ENCODE data around the gene MPHOSPH9.
"Not testable (repeated sequence)": the region's sequence is repeated elsewhere in the genome, so short reads cannot be mapped to it uniquely, and the experiment has no call there.

Gene MPHOSPH9

DNA sequence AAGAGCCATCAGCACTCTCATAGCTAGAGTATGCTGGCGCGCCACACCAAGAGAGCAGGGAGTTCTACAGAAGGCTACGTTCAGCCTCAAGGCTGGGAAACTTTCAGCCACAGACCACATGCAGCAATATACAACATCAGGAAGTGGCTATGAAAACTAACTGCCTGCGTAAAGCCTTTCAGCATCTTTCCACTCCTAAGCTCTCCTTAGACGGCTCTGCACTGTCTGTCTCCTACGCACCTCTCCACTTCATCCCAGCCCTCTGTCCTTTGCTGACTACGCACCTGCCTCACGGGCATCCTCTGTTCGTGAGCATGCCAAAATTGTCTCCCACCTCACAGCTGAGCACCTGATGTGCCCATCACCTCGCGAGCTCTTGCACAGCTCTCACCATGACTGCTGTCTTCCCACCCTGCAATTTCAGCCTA lies 9.7 kb downstream of the MPHOSPH9 start:
- no peak for DNase-seq

GRCh38 chr12:123207815-123208214 lies 25.1 kb downstream of the MPHOSPH9 start:
- not testable (repeated sequence) for DNase-seq

GRCh38 chr12:123206794-123207193 lies 26.1 kb downstream of the MPHOSPH9 start:
- DNase-seq = not testable (repeated sequence)

GRCh38 chr12:123200414-123200813 lies 32.5 kb downstream of the MPHOSPH9 start:
- DNase-seq = no peak

DNA sequence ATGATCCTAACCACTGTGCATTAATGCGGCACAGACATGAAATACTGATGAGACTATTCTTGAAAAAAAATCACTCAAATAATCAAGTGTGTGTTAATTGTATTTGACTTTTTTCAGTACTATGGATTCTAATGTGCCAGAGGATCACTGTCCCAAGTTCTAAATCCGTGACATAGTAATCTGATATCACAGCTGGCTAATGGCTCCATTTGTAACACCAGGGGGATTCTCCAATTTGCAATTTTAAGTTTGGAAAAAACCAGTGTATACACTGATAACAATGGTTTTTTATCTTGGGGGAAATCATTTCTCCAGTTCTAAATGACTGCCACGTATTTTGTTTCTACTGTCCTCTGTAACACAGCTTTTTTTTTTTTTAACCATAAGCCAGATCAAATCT lies 33.0 kb downstream of the MPHOSPH9 start:
- DNase-seq = no peak

DNA sequence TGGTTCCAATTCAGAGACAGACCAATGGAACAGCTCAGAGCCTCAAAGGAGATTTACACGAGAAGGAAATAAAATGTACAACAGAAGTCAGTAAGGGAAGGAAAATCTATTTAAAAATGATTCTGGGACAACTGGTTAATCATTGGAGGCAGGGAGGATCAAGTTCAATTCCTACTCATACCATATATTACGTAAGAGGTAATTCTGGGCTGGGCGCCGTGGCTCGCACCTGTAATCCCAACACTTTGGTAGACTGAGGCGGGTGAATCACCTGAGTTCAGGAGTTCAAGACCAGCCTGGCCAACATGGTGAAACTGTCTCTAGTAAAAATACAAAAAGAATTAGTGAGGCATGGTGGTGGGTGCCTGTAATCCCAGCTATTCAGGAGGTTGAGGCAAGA lies 45.3 kb downstream of the MPHOSPH9 start:
- DNase-seq = no peak

GRCh38 chr12:123180171-123180570 lies 52.8 kb downstream of the MPHOSPH9 start:
- DNase-seq = no peak

- DNase-seq = no peak
Measured at GRCh38 chr12:123171967-123172366, 61.0 kb downstream of the MPHOSPH9 start.

- DNase-seq = no peak
Measured at GRCh38 chr12:123167329-123167728, 65.6 kb downstream of the MPHOSPH9 start.

DNA sequence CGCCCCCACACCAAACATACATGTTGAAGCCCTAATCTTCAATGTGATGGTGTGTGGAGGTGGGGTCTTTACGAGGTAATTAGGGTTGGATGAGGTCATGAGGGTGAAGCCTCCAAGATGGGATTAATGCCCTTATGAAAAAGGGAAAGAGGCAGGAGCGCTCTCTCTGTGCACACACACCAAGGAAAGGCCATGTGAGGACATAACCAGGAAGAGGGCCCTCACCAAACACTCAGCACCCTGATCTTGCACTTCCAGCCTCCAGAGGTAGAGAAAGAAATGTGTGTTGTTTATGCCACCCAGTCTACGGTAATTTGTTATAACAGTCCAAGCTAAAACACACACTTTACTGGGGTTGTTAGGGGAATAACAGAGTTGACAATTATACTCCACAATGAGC lies 67.4 kb downstream of the MPHOSPH9 start:
- no peak for DNase-seq

DNA sequence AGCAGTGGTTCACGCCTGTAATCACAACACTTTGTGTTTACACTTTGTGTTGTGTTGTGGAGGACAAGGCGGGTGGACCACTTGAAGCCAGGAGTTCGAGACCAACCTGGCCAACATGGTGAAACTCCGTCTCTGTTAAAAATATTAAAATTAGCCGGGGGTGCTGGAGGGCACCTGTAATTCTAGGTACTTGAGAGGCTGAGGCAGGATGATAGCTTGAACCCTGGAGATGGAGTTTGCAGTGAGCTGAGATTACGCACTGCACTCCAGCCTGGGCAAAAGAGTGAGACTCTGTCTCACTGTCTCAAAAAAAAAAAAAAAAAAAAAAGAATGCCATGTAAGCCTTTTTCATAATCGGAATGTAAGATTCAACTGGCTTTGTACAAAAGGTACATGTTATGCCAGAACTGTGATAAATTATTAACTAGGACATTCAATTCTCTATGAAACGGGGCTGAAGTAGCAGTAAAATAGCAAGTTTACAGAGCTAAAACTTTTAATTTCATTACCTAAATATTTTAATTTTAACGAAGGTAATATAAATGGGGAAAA lies 68.2 kb downstream of the MPHOSPH9 start:
- DNase-seq = no peak

DNA sequence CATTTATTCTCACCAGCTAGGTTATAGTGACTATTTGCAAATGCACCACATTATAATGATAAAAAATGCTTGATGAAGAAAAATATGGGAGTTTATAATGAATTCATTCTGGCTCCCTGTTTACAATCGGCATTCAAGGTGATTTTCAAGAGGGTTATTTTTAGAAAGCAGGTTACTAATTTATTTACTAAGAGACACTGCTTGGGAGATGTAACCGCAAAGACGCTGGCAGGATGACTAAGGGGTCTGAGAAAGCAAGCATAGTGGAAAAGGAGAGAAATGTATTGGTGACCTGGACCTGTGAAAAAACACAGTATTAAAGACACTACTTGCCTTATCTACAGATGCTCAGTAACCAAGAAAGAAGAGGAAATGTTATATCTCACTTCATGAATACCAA lies 68.7 kb downstream of the MPHOSPH9 start:
- DNase-seq = no peak

DNA sequence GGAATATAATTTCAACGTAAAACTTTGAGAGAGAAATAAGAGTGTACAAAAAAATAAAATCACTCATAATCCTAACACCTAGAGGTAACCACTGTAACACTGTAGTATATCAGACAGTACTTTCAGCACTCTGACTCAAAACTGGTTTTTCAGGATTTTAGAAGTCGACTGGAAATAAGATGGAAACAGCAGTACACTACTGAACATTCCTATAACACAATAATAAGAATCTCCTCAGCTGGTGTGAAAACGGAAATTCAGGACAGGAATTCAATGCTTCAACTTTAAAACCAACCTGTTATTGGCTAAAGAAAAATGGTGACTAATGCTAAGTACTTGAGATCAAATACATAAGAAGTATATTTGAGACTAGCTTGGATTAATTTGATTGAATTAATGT lies 69.7 kb downstream of the MPHOSPH9 start:
- no peak for DNase-seq

DNA sequence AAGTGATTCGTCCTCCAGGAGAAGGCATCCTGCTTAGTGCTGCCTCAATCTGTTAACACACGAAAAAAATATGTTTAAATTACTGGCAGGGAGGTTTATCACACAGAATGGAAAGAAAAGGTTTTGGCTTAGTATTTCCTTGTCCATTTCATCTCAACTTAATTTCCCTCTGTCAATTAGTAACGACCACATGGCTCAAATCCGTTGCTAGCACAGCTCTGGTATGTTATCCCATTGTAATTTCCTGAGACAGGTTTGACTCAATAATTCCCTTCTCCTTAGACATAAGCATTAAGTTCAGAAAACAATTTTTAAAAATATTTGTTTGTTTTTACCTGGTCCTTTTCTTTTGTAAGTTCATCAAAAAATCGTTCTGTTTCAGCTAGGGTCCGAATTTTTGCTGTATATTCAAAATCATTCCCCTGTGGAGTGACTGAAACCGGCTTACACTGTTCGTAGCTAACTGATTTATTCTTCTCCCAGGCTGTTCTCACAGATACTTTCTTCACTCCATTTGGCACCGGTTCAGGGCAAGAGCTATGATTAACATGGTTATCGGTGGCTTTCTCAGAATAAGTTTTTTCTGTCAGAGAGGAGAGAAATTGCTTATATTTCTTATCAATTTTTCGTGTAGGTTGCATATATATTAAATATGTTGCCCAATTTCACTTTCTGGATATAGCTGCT lies 72.0 kb downstream of the MPHOSPH9 start:
- no peak for DNase-seq

DNA sequence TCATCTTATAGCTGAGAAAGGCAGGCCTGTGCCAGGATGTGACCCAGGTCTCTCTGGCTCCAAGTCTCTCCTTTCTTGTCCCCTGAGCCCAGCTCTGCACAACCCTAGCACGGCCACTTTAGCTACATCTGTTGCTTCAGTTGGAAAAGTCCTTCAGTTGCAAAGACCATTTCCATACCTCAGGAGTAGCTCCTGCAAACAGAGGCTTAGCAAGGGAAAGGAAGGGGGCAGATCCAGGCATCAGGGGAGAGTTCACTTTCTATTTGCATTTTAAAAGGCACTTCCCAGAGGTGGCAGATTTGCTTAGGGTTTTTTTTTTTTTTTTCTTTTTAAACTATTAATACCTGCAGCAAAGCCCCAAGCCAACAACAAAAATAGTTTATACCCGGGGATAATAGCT lies 79.0 kb downstream of the MPHOSPH9 start:
- no peak for DNase-seq

DNA sequence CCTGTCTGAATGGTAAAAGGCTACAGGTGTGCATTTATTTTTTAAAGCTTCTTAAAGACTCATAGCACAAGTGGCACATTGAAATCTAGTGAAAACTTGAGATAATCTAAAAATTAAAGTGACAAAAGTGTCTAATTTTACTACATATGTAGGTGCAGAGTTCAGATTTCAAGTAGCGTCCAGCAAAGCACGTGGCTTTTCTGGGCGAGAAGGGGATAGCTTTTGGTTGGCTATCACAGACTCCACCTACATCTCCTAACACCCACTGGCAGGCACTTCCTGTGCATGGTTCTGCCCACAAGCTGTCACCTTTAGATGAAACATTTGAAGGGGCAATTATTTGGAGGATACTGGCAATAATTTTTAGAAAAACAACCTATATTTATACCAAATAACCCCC lies 80.1 kb downstream of the MPHOSPH9 start:
- no peak for DNase-seq

DNA sequence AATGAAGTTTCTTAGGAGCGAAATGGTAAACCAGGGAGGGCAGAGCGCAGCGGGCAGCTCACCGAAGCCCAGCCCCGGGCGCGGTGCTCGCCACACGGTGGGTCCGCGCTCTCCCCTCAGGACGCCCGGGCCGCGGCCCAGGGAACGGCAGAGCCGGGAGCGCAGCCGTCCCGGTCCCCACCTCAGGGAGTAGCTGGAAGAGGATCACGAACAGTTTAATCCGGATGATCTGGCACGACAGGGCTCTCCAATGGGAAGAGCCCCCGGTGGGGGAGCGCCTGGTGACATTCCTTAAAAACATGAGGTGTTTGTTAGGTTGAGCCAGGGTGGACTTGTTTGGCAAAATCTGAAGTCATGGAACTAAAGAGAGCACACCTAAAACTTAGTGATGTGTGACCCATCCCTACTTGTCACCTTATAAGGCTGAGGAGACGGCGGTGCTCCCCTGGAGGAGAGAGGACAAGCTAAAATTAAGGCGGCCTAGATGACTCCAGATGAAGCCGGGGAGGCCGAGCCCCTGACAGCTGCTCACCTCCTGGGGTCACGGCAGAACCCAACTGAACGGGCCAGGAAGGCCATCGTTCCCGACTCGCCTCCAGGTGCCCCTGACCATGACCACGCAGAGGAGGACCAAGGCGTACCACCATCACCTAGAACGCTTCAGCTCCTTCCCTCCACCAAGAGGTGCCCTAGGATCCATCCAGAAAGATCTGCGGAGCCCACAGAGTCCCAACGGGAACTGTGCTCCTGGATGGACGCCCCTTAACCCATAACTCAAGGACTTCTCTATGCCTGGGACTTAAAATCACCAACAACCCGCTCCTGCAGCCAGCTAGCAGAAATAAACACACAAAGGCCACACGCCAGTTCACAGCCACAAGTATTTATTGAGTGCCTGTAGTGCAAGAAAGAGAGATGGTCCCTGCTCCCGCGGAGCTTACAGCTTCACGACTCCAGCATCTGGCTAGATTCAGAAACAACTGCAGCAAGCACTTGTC lies 81.2 kb downstream of the MPHOSPH9 start:
- DNase-seq = peak; percentile 4

DNA sequence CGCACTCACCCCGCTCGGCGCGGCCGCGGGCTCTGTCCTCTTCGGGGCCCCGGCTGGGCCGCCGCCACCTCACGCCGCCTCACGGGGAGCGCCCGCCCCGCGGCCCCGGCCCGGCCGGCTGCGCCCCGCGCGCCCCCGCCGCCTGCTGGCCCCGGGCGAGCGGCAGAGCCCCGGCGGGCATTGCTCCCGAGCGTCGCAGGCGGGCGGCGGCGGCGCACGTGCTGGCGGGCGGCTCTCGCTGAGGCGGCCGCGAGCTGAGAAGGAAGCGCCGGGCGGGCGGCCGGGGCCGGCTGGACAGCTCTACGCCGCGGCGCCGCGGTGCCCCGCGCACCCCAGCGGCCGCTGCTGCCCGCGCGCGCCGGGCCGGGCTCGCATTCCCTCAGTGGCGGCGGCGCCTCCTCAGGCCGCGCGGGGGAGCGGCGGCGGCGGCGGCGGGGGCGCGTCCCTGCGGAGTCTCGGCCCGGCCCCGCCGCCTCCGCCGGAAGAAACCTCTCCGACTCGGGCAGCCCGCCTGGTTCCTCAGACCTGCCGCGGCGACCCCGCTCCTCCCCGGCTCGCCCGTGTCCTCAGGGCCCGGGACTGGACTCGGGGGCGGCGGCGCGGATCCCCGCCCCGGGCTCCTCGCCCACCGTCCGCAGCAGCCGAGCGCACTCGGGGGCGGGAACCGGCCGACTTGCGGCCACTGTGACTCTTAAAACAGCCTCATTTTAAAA lies 82.0 kb downstream of the MPHOSPH9 start, which contains the start of gene PITPNM2:
Gene PITPNM2, minus strand, starts transcription at position 347 of the 713 bp plus-strand sequence. CDS start 116,500 bp downstream, outside the sequence.
- DNase-seq = peak; percentile 60

DNA sequence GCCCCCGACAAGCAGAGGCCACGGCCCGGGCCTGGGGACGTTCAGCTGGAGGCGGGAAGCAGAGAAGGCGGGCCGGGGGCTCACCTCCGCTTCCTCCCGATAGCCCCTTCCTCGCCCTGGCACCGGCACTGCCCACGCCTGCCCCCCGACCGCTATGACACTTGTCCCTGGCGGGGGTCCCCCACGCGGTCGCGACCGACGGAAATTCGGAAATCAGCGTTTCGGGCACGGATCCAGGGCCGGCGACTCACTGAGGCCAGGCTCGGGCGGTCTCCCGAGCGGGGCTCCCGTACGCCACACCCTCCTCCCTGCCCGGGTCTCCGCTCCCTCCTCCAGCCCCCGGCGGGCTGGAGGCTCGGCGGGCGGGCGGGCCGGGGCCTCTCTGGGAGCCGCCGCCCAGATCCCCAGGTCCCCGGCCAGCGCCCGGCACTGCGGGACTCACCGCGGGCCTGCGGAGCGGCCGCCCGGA lies 82.6 kb downstream of the MPHOSPH9 start:
- no peak for DNase-seq

- no peak for DNase-seq
Measured at GRCh38 chr12:123149501-123150274, 83.3 kb downstream of the MPHOSPH9 start.

DNA sequence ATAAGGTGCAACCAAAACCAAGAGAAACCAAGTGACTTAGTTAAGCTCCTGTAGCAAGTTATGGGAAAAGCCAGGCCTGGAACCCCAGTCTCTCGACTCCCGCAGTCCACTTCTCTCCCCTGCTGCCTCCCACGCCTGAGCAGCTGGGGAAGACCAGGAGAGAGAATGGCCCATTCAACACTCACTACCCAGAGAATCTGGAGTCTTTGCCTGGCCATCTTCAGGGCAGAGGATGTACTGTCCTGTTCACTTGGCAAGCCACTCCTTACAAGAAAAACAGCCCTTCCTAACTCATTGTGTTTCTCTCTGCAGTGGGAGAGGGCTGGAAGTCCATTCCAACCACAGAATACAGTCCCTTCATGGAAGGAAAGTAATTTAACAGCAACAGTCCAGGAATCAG lies 83.9 kb downstream of the MPHOSPH9 start:
- no peak for DNase-seq

DNA sequence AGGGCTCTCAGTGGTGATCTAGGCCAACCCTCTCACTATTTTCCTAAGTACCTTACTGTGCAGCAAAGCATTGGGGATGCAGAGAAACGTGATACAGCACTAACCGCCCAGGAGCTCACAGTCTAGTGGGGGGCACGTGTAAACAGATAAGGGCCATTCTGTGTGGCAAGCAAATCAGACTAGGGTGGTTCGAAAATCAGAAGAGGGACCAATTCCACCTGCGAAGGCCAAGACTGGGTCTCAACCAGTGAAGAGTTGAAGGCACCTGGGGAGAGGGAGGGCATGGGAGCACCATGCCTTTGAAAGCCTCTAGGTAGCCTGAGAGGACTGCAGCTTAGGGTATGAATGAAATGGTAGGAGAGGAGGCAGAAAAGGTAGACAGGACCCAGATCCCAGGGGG lies 84.3 kb downstream of the MPHOSPH9 start:
- no peak for DNase-seq
